DOHH2 (cell line): ENCODE results near the gene CYFIP2.

ENCODE experiments used
- H3F3A ChIP-seq: fragments of 200-600 bp; sonication (generic), shearing (Covaris generic); 2 replicates; pipeline ENCODE4 v1.6.0; 2016; ENCODE audit warnings: antibody characterized with exemption, mild to moderate bottlenecking; ENCODE audit not compliant: control insufficient read depth, insufficient read depth
- H3K27ac ChIP-seq: fragments of 200-600 bp; sonication (generic); 2 replicates; pipeline ENCODE4 v1.5.1; 2014; ENCODE audit warnings: low read depth, mild to moderate bottlenecking, low read length, moderate library complexity
- H3K27me3 ChIP-seq: fragments of 200-600 bp; sonication (generic); 2 replicates; pipeline ENCODE4 v1.6.1; 2014; ENCODE audit warnings: mild to moderate bottlenecking, low read length, mixed read lengths; ENCODE audit not compliant: control insufficient read depth
- H3K36me3 ChIP-seq: fragments of 200-600 bp; sonication (generic); 2 replicates; pipeline ENCODE4 v1.6.1; 2014; ENCODE audit warnings: mild to moderate bottlenecking, low read length, moderate library complexity, mixed read lengths; ENCODE audit not compliant: control insufficient read depth
- H3K4me1 ChIP-seq: fragments of 200-600 bp; sonication (generic); 2 replicates; pipeline ENCODE4 v1.6.1; 2014; ENCODE audit warnings: mild to moderate bottlenecking, low read length, mixed read lengths; ENCODE audit not compliant: control insufficient read depth
- H3K4me2 ChIP-seq: fragments of 200-600 bp; sonication (generic); 2 replicates; pipeline ENCODE4 v1.6.0; 2014; ENCODE audit warnings: mild to moderate bottlenecking, low read length, moderate library complexity
- H3K4me3 ChIP-seq: fragments of 200-600 bp; sonication (generic); 2 replicates; pipeline ENCODE4 v1.5.1; 2014; ENCODE audit warnings: mild to moderate bottlenecking, low read length, mixed read lengths
- H3K79me2 ChIP-seq: fragments of 200-600 bp; sonication (generic); 2 replicates; pipeline ENCODE4 v1.6.1; 2014; ENCODE audit warnings: mild to moderate bottlenecking, low read length, mixed read lengths; ENCODE audit not compliant: control insufficient read depth
- H3K9me2 ChIP-seq: fragments of 200-600 bp; sonication (generic); replicated peaks from 2 replicates; pipeline ENCODE4 v1.6.1; 2014; ENCODE audit warnings: mild to moderate bottlenecking, low read length, mixed read lengths; ENCODE audit not compliant: control insufficient read depth
- H3K9me3 ChIP-seq: fragments of 200-600 bp; sonication (generic); 2 replicates; pipeline ENCODE4 v1.6.1; 2014; ENCODE audit warnings: antibody characterized with exemption, low read length, mixed read lengths; ENCODE audit not compliant: control insufficient read depth, insufficient read depth
- H4K20me1 ChIP-seq: fragments of 200-600 bp; sonication (generic); 2 replicates; pipeline ENCODE4 v1.6.0; 2014; ENCODE audit warnings: low read depth, mild to moderate bottlenecking, antibody characterized with exemption, low read length, moderate library complexity; ENCODE audit not compliant: control insufficient read depth, insufficient read depth
- CTCF ChIP-seq: fragments of 200-600 bp; sonication (generic); IDR thresholded peaks from one replicate; pipeline ENCODE4 v1.5.1; 2014; ENCODE audit warnings: antibody characterized with exemption, mild to moderate bottlenecking, low read depth, low read length; ENCODE audit not compliant: poor library complexity, severe bottlenecking
- EZH2phosphoT487 ChIP-seq: fragments of 200-600 bp; sonication (generic); IDR thresholded peaks from 2 replicates; pipeline ENCODE4 v1.6.1; 2017; ENCODE audit warnings: borderline replicate concordance, mild to moderate bottlenecking, antibody characterized with exemption, low read length, moderate library complexity, mixed read lengths

The CYFIP2 gene

DNA sequence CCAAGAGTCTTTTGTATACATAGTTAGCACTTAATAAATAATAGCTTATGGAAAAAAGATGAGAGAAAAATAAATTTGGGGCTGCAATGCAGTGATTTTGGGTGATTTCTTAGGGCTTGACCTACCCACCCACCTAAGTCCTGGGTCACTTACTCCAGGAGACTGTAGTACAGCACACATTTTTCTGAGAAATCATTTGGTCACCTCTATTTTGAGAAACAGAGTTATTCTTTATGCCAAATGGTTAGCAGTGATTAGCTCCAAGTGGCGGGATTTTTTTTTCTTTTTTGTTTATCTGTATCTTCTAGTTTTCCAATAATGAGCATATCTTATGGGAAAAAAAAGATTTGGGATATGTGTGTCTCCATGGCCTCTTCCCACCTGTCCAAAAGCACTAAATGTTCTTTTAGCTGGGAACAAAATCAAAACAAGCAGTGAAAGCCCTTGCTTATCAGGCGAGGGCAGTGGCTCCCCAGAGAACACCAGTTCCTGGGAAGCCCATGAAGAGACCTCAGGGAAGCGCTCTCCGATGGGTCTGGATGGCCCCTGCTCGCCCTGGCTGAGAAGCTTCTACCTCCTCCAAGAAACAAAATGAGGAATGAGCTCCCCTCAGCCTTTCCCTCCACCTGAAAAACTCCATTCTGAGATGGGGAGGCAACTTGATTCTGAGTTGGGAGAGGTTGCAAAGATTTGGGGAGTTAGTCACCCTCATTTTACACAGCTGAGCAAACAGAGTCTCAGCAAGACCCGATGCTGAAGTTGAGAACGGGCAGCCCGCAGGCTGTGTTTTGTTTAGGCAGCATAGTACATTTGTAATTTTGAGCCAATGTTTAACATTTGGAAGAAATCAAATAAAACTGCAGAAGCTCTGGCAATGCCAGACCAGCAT lies 69.9 kb downstream of the CYFIP2 start:
- H3K4me2 ChIP-seq, result no peak overlapping the region
- no peaks in the 10 kb centered on the region for H4K20me1 ChIP-seq
- H3K9me2 ChIP-seq, result no peaks in the 10 kb centered on the region
- H3K9me3 ChIP-seq, result no peaks in the 10 kb centered on the region
- H3K4me1 ChIP-seq, result no peaks in the 10 kb centered on the region
- no peaks in the 10 kb centered on the region for H3F3A ChIP-seq
- peaks cover 91% of the 10 kb centered on the region for H3K36me3 ChIP-seq
- H3K27me3 ChIP-seq, result no peaks in the 10 kb centered on the region
- H3K4me3 ChIP-seq, result no peak overlapping the region
- H3K79me2 ChIP-seq, result no peaks in the 10 kb centered on the region
- TF ChIP-seq EZH2phosphoT487, result no peak
- TF ChIP-seq CTCF, result no peak
- no peak overlapping the region for H3K27ac ChIP-seq

DNA sequence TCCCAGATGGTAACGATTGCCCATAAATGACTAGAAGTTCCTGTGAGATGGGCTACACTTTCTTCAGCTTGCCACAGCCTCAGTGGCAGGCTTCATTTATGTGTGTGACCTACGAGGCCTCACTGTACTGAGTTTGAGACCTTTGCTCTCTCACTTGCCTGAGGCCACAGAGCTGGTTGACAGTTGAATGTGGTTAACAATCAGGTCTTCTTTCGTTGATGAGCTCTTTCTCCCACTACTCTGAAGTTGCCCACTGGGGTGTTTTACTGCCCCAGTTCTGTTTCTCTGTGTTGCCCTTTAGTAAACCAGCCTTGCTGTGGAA lies 70.5 kb downstream of the CYFIP2 start:
- Histone ChIP-seq H4K20me1 (no peaks in the 10 kb centered on the region), H3K9me2 (no peaks in the 10 kb centered on the region), H3K36me3 (peaks cover 91% of the 10 kb centered on the region), H3K4me3 (no peak overlapping the region), H3F3A (no peaks in the 10 kb centered on the region), H3K27me3 (no peaks in the 10 kb centered on the region), H3K9me3 (no peaks in the 10 kb centered on the region), H3K4me1 (no peaks in the 10 kb centered on the region), H3K4me2 (no peak overlapping the region), H3K79me2 (no peaks in the 10 kb centered on the region), H3K27ac (no peak overlapping the region)
- TF ChIP-seq EZH2phosphoT487 (no peak), CTCF (no peak)

DNA sequence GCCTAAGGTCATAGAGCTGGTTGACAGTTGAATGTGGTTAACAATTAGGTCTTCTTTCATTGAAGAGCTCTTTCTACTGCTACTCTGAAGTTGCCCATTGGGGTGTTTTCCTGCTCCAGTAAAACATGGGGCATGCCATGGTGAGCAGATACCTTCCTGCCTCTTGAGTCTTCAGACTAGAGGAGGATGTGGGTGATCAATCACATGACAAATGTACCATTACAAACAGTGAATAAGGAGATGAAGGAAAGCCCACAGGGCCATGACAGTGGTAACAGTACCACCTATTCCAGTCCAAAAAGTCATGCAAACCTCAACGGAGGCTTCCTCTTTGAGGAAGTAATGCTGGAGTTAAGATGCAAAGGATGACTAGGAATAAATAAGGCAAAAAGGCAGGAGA lies 73.5 kb downstream of the CYFIP2 start:
- TF ChIP-seq CTCF, result no peak
- no peak for TF ChIP-seq EZH2phosphoT487
- Histone ChIP-seq H3K9me3 (no peaks in the 10 kb centered on the region), H3K27ac (no peak overlapping the region), H3F3A (no peaks in the 10 kb centered on the region), H3K4me2 (no peak overlapping the region), H3K36me3 (peaks cover 89% of the 10 kb centered on the region), H4K20me1 (no peaks in the 10 kb centered on the region), H3K9me2 (no peaks in the 10 kb centered on the region), H3K79me2 (no peaks in the 10 kb centered on the region), H3K4me1 (no peaks in the 10 kb centered on the region), H3K4me3 (no peak overlapping the region), H3K27me3 (no peaks in the 10 kb centered on the region)
